ENCODE results near the gene SYTL3.

The SYTL3 gene

GRCh38 chr6:158766621-158767455, 117.0 kb downstream of the SYTL3 start:
- TF ChIP-seq GATA2 (IDR thresholded peaks at IDR 0.05; ENCODE audit: low read depth, low read length) (no peak), GATA3 (IDR thresholded peaks at IDR 0.05; ENCODE audit: low read depth, low read length) (no peak)

- no peak for TF ChIP-seq GATA2 (IDR thresholded peaks at IDR 0.05; ENCODE audit: low read depth, low read length)
- TF ChIP-seq GATA3 (IDR thresholded peaks at IDR 0.05; ENCODE audit: low read depth, low read length) = no peak
Observed at GRCh38 chr6:158767709-158768108, 117.9 kb downstream of the SYTL3 start.

- TF ChIP-seq GATA3 (IDR thresholded peaks at IDR 0.05; ENCODE audit: low read depth, low read length) = no peak
- TF ChIP-seq GATA2 (IDR thresholded peaks at IDR 0.05; ENCODE audit: low read depth, low read length) = no peak
Observed at GRCh38 chr6:158768436-158768835, 118.6 kb downstream of the SYTL3 start.

- TF ChIP-seq GATA3 (IDR thresholded peaks at IDR 0.05; ENCODE audit: low read depth, low read length) (no peak), GATA2 (IDR thresholded peaks at IDR 0.05; ENCODE audit: low read depth, low read length) (no peak)
Observed at GRCh38 chr6:158769234-158769770, 119.4 kb downstream of the SYTL3 start.

- TF ChIP-seq GATA2 (IDR thresholded peaks at IDR 0.05; ENCODE audit: low read depth, low read length) = no peak
- no peak for TF ChIP-seq GATA3 (IDR thresholded peaks at IDR 0.05; ENCODE audit: low read depth, low read length)
Observed at GRCh38 chr6:158769771-158770432, 120.0 kb downstream of the SYTL3 start.

- no peak for TF ChIP-seq GATA2 (IDR thresholded peaks at IDR 0.05; ENCODE audit: low read depth, low read length)
- no peak for TF ChIP-seq GATA3 (IDR thresholded peaks at IDR 0.05; ENCODE audit: low read depth, low read length)
Observed at GRCh38 chr6:158770533-158771330, 120.9 kb downstream of the SYTL3 start.

- no peak for TF ChIP-seq GATA3 (IDR thresholded peaks at IDR 0.05; ENCODE audit: low read depth, low read length)
- TF ChIP-seq GATA2 (IDR thresholded peaks at IDR 0.05; ENCODE audit: low read depth, low read length) = no peak
Observed at GRCh38 chr6:158771399-158772152, 121.7 kb downstream of the SYTL3 start.

GRCh38 chr6:158772172-158772571, 122.3 kb downstream of the SYTL3 start:
- TF ChIP-seq GATA3 (IDR thresholded peaks at IDR 0.05; ENCODE audit: low read depth, low read length) = no peak
- TF ChIP-seq GATA2 (IDR thresholded peaks at IDR 0.05; ENCODE audit: low read depth, low read length) = no peak

GRCh38 chr6:158772851-158773371, 123.1 kb downstream of the SYTL3 start:
- TF ChIP-seq GATA2 (IDR thresholded peaks at IDR 0.05; ENCODE audit: low read depth, low read length) (no peak), GATA3 (IDR thresholded peaks at IDR 0.05; ENCODE audit: low read depth, low read length) (no peak)

GRCh38 chr6:158773581-158774449, 124.0 kb downstream of the SYTL3 start:
- TF ChIP-seq GATA2 (IDR thresholded peaks at IDR 0.05; ENCODE audit: low read depth, low read length) (no peak), GATA3 (IDR thresholded peaks at IDR 0.05; ENCODE audit: low read depth, low read length) (no peak)

- TF ChIP-seq GATA3 (IDR thresholded peaks at IDR 0.05; ENCODE audit: low read depth, low read length) (no peak), GATA2 (IDR thresholded peaks at IDR 0.05; ENCODE audit: low read depth, low read length) (no peak)
Observed at GRCh38 chr6:158774717-158775449, 125.0 kb downstream of the SYTL3 start.

GRCh38 chr6:158775832-158776231, 126.0 kb downstream of the SYTL3 start:
- TF ChIP-seq GATA3 (IDR thresholded peaks at IDR 0.05; ENCODE audit: low read depth, low read length) = no peak
- no peak for TF ChIP-seq GATA2 (IDR thresholded peaks at IDR 0.05; ENCODE audit: low read depth, low read length)

Data from SH-SY5Y (cell line).